Stimulated activated CD4-positive, alpha-beta T cell treated with anti-CD3 and anti-CD28 coated beads, Interleukin-1b, Interleukin-23, amount 100 ng/mL, for 24 hours (primary cell): ENCODE data around the gene PACS2.
"Not testable (repeated sequence)": the region's sequence is repeated elsewhere in the genome, so short reads cannot be mapped to it uniquely, and the experiment has no call there.

Source experiments
- DNase-seq, 4 experiments: peaks; one replicate each; pipeline ENCODE4 v3.0.0-alpha.2; 2020; ENCODE audit warnings: low read depth in 4 of 4, low spot score in 1 of 4

The PACS2 gene

GRCh38 chr14:105329411-105330150 lies 15.0 kb downstream of the PACS2 start:
- DNase-seq: no peak

DNA sequence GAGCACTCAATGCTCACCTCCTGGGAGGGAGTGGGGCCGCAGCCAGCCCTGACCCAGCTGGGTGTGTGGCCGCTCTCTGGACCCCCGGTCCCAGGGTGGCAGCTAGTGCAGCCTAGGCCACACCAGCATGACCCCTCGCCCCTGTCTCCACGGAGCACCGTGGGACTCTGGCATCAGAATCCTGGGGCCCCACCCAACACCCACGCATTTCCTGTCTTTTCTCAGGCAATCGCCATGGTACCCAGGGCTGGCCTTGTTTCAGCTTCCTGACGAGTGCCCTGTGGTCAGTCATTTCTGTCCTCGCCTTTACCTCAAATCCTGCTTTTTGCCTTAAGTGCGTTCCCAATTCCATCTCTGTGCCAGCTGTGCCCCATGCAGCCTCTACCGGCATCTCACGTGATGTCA lies 15.9 kb downstream of the PACS2 start:
- no peak for DNase-seq

DNA sequence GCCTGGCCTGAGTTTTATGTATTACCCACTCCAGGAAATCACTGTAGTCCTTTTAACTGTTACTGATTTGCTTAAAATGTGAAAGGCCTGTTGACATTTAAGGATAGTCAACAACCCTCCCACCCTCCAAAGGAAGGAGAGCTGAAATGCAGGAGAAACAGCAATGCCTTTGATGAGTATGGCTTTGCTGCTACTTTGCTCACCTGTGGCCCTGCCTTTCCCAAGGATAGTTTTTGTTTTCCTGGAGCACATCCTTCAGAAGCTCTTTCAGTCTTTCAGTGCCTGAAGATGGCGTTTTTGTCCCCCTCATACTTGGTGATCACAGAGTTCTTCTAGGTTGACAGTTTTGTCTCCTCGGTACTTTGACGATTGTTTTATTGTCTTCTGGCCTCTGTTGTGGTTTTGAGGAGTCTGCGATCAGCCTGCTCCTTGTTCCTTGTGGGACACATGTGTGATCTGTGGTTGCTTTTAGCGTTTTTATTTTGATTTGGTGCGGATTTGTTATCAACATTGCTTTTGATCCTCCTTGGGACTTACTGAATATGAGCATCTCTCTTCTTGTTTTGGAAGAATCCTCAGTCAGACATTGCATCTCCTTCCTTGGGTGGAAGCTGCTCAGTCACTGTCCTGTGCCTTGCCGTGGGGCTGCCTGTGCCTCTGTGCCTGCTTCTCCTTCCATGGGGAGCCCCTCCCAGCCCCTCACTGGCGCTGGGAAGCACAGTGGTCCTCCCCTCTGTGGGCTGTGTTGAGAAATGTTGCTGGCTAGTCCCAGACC lies 17.2 kb downstream of the PACS2 start:
- no peak for DNase-seq

- no peak for DNase-seq
These were observed 17.9 kb downstream of the PACS2 start for GRCh38 chr14:105332350-105332874.

GRCh38 chr14:105333020-105333490 lies 18.5 kb downstream of the PACS2 start:
- no peak for DNase-seq

DNA sequence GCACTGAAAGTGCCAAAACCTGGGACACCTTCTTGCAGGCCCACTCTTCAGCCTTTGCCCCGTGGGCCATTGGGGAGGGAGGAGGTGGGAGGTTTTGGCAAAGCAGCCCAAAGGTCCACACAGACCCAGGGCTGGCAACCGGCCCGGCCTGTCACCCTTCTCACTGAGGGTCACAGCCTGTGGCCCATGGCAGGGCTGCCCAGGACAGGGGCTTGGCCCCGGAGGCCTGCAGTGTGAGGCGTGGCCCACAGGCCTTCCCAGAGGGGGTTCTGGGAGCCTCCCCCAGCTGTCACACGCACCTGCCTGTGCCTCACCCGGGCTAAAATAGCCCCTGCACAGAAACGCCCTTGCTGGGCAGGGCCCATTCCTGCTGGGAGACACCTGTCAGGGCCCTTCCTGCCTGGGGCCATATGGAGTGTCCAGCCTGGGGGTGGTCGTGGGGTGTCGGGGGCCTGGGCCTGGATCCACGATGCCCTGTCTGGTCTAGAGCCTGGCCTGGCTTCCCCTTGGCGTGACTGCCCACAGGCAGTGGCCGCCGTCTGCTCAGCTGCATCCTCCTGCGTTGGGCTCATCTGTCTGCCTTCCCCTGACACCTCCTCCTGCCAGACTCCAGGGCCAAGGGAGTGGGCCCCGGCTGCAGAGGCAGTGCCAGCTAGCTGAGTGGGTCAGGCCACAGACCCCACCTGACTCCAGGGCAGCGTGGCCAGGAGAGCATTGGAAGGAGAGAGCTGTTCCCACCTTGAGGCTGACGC lies 19.2 kb downstream of the PACS2 start:
- DNase-seq: no peak

DNA sequence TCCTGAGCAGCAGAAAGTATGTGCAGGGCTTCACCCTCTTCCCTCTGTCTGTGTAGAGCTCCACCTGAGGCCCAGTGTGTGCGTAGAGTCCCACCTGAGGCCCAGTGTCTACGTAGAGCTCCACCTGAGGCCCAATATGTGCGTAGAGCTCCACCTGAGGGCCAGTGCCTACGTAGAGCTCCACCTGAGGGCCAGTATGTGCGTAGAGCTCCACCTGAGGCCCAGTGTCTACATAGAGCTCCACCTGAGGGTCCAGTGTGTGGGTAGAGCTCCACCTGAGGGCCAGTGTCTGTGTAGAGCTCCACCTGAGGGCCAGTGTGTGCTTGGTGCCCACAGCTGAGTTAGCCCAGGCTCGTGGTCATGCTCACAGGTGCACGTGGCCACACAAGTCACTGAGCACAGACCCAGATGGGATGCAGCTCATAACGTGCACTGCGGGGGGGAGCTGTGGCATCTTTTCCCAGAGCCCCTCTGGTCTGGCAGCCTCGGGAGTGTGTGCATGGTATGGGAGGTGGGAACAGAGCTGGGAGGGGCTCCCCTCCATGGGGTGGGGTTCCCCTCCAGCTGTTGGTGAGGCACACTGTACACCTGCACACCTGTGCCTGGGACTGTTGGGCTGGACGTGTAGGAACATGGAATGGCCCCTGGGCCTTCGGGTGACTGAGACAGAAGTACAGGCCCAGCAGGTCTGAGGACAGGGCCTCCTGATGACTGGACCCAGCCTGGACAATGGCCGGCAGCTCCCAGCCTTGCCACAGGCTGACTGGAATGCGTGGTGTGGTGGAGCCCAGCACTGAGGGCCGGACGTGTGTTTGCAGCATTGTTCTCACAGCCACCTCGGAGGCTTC lies 20.1 kb downstream of the PACS2 start:
- no peak for DNase-seq

DNA sequence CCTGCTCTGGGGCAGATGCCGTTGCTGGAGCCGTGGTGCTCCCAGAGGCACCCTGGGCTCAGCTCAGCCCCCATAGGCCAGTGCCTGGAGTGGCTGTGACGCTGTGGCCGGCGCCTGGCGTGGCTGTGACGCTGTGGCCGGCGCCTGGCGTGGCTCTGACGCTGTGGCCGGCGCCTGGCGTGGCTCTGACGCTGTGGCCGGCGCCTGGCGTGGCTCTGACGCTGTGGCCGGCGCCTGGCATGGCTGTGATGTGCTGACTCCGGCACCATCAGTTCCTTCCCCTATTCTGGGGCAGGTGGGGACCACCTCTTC lies 20.6 kb downstream of the PACS2 start:
- DNase-seq: not testable (repeated sequence)

- DNase-seq: no peak
These were observed 21.4 kb downstream of the PACS2 start for GRCh38 chr14:105335735-105336476.

DNA sequence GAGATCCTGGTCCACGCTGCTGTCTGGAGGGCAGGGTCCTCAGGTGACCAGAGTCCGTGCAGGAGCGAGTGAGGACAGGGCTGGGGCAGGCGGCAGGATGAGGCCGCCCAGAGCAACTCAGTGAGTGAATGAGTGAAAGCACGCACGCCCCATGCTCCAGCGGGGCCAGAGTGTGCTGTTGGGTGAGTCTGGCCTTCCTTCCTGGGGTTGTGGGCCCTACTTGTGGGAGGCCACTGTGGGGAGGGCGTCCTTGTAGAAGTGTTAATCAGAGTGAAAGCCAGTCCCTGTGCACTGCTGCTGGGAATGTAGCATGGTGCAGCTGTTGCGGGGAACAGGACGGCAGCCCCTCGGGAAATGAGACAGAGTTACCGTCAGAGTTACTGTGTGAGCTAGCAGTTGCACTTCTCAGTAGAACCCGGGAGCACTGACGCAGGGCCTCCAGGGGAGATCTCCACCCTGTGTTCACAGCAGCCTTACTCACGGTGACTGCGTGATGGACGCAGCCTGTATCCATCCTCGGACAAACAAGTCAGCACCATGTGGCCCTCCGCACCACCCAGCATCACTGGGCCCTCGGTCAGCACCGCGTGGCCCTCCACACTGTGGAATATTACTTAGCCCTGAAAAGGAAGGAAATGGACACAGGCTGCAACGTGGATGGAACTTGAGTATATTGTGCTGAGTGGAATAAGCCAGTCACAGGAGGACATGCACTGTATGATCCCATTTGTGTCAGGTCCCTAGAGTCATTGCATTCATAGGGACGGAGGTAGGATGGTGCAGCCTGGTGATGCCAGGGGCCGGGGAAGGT lies 22.1 kb downstream of the PACS2 start:
- DNase-seq: no peak

DNA sequence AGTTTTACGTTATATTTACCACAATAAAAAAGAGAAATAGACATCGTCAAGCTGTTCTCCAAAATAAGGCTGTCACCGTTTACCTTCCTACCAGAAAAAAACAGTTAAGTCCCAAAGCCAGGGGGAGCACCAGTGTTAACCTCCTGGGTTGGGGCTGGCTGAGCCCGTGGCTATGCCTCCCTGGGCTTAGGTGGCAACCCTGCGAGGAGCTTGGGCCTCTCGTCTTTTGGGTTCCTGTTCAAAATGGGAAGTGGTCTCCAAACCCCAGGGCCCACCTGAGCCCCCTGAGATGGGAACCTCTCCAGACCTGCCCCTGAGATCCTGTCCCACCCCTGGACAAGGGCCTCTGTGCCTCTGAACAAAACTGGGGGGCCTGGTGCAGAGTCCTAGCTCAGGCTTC lies 22.9 kb downstream of the PACS2 start:
- DNase-seq: no peak

DNA sequence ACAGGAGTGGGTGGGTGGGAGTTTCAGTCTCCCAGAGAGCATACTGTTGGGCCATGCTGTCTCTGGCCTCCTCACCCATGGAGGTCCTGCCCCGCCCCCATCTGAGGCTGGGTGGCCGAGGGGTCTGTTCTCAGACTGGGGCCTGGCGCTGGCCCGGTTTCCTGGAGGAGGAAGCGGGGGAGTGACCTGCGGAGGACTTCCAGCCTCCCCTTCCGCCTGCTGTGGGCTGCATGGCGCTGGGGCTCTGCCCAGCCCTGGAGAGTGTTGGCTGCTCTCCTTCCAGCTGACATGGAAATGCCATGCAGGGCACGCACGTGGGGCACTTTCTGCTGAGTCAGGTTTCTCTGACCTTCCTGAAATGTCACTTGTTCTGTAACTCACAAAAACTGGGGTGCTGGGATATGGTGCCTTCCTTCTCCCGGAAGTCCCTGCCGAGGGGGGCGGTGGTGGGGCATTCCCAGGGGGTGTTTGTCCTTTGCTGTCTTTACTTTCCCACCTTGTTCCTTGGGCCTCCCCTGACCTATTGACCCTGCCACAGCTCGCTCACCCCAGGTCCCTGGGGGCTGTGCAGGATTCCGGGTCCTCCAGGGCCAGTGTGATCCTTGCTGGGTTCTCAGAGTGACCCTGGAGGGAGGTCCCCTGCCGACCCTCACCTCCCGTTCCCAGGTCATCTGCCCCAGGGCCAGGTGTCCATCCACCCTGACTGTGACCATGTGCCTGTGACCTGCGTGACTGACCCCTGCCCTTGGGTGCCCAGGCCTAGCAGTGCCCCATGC lies 23.6 kb downstream of the PACS2 start:
- no peak for DNase-seq

DNA sequence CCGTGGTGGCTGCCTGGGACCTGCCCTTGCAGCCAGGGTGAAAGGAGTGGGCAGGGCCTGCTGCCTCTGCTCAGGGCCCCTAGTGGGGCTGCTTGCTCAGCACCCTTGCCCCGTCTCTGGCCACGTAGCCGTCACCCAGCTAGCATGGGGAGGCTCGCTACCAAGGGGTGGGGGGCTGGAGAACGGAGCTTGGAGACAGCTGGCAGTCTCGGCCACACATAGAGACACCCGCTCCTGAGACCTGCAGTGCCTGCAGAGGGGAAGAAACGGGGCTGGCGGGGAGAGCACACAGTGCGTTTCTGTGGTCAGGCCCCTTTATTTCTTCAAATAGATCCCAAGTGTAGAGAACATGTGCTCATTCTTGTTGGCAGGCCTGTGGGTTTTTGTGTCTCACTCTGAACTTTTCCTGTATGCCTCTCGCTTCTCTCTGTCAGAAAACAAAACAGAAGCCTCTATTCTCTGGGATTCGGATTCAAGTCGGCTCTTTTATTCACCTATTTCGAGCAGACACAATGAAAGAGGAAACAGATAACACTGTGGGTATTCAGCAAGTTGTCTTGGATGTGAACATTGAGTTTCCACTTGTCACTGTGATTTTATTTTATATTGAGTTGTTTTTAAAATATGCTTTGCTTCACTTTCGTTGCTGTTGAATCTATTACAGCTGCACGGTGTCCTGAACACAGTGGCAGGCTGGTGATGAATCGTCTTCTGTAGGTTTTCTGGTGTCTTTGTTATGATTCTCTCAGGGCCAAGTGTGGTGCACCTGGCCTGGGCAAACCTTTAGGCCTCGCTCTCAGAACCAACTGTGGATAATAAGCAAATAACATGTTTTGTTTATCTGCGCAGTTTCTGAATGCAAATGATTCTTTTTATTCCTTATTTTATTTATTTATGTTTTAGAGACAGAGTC lies 26.5 kb downstream of the PACS2 start:
- no peak for DNase-seq

DNA sequence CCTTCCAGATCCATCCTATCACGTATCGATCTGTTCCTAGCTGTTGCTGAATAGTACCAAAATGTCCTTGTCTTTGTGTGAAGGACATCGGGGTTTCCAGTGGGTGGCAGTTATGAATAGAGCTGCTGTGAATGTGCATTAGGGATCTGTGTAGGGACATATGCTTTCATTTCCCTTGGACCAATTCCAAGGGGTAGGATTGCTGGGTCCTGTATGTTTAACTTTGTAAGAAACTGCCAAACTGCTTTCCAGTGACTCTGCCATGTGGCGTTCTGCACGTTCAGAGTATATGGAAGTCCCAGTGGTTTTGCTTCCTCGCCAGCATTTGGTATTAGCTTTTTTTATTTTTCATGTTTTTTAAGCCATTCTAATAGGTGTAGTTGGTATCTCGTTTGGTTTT lies 28.6 kb downstream of the PACS2 start:
- no peak for DNase-seq

- no peak for DNase-seq
These were observed 31.6 kb downstream of the PACS2 start for GRCh38 chr14:105346200-105346533.

GRCh38 chr14:105346876-105347586 lies 32.5 kb downstream of the PACS2 start:
- no peak for DNase-seq

DNA sequence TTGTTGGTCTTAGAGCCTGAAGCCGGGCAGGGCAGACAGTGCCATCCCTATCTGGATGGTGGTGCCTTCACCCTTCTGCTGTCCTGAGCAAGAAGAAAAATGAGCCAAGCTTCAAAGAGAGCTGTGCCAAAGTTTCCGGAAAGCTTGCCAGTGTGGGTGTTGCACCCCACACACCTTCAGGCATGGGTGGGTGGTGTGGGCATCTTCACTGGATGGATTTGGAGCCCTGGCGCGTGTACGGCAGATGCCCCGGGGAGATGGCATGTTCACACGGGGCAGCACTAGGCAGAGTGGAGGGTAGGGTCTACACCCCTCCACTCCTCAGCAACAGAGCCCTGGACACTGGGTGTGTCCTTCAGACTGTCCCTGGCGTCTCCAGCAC lies 33.0 kb downstream of the PACS2 start:
- no peak for DNase-seq
